GM12878 (cell line): ENCODE data around the gene GDNF. TPM values are rescaled to one million over a fixed set of nuclear protein-coding genes. Genes with fewer than 3 reads are reported as not detected.

Source experiments
- BHLHE40 ChIP-seq, 2 experiments: fragments of 450-650 bp in 1 of 2; IDR thresholded peaks; 2 replicates each; pipeline ENCODE4 v1.6.1; 2011 to 2017; ENCODE audit warnings: low read depth in 2 of 2, borderline replicate concordance in 1 of 2, improper control_type of control experiment in 1 of 2, low read length in 1 of 2, mild to moderate bottlenecking in 1 of 2
- CHD4 ChIP-seq: fragments of 200-600 bp; sonication (generic); IDR thresholded peaks from 2 replicates; pipeline ENCODE4 v1.6.1; 2016; ENCODE audit warnings: mild to moderate bottlenecking
- HDAC2 ChIP-seq: fragments of 200-600 bp; sonication (generic); IDR thresholded peaks from 2 replicates; pipeline ENCODE4 v1.6.1; 2017
- NFIC ChIP-seq: IDR thresholded peaks from 2 replicates; pipeline ENCODE4 v1.6.1; 2012; ENCODE audit warnings: low read depth, mild to moderate bottlenecking, inconsistent platforms, low read length, moderate library complexity
- SIN3A ChIP-seq: IDR thresholded peaks from 2 replicates; pipeline ENCODE4 v1.6.1; 2012; ENCODE audit warnings: low read depth, low read length, improper control_type of control experiment
- SMAD5 ChIP-seq: IDR thresholded peaks from 2 replicates; pipeline ENCODE4 v1.6.1; 2016; ENCODE audit warnings: antibody characterized with exemption, low read depth
- SMARCA5 ChIP-seq: fragments of 450-650 bp; IDR thresholded peaks from 2 replicates; pipeline ENCODE4 v1.6.1; 2017; ENCODE audit warnings: mild to moderate bottlenecking
- SMC3 ChIP-seq: IDR thresholded peaks from 2 replicates; pipeline ENCODE4 v1.6.1; 2011; ENCODE audit warnings: low read length, improper control_type of control experiment, borderline replicate concordance
- TCF12 ChIP-seq: IDR thresholded peaks from 2 replicates; pipeline ENCODE4 v1.6.1; 2011; ENCODE audit warnings: low read depth, mild to moderate bottlenecking, low read length
- ZNF622 ChIP-seq: fragments of 450-650 bp; IDR thresholded peaks from 2 replicates; pipeline ENCODE4 v1.6.1; 2017; ENCODE audit warnings: mild to moderate bottlenecking, inconsistent platforms
- polyA plus RNA-seq, 11 experiments: library from polyadenylated mRNA; depleted of rRNA in 4 of 11; unstranded in 6 of 11; stranded (reverse) in 5 of 11; fragments of >200 nt; fragmentation: Nextera tagmentation in 4 of 11; fragmentation: Illumina TruSeq in 1 of 11; extraction: Ambion mirVana in 4 of 11; extraction: Trizol in 1 of 11; gene quantifications; 1 replicate in 1 of 11; 2 replicates in 10 of 11; pipeline versions ENCODE4 v1.2.1 to v1.2.3, GENCODE V29; 2011 to 2016; ENCODE audit warnings: inconsistent platforms in 2 of 11, missing spikeins in 2 of 11, low read depth in 1 of 11
- total RNA-seq, 4 experiments: library from RNA; depleted of rRNA in 3 of 4; stranded (reverse); fragments of >200 nt in 3 of 4; fragmentation: Illumina TruSeq in 1 of 4; extraction: Trizol in 1 of 4; gene quantifications; 2 replicates each; pipeline versions ENCODE4 v1.2.1 to v1.2.3, GENCODE V29; 2013 to 2021
- TF ChIP-seq, protein P1 (sequence below): fragments of 450-650 bp; conservative IDR thresholded peaks from 2 replicates; pipeline ENCODE4 v1.6.1; 2017; ENCODE audit warnings: mild to moderate bottlenecking, moderate library complexity
- TF ChIP-seq, protein P2 (sequence below): fragments of 450-650 bp; formaldehyde crosslinking; IDR thresholded peaks from 2 replicates; pipeline ENCODE4 v1.4.0; 2020; ENCODE audit warnings: mild to moderate bottlenecking, moderate library complexity
- TF ChIP-seq, protein P3 (sequence below): IDR thresholded peaks from 2 replicates; pipeline ENCODE4 v1.6.1; 2011; ENCODE audit warnings: borderline replicate concordance, low read depth, mild to moderate bottlenecking, moderate library complexity, low read length; ENCODE audit not compliant: insufficient read depth, poor library complexity, severe bottlenecking
- TF ChIP-seq, protein P4 (sequence below): IDR thresholded peaks from 2 replicates; pipeline ENCODE4 v1.6.1; 2012; ENCODE audit warnings: low read depth, low read length, improper control_type of control experiment
- TF ChIP-seq, protein P5 (sequence below): fragments of 150-350 bp; IDR thresholded peaks from 2 replicates; pipeline ENCODE4 v1.6.1; 2016; ENCODE audit warnings: low read depth, low read length

The GDNF gene
- total and polyA plus RNA-seq, 10 of the 15 experiments (the other 5 are each of a cell fraction or from before 2014, with no cell fraction given), result not detected

DNA sequence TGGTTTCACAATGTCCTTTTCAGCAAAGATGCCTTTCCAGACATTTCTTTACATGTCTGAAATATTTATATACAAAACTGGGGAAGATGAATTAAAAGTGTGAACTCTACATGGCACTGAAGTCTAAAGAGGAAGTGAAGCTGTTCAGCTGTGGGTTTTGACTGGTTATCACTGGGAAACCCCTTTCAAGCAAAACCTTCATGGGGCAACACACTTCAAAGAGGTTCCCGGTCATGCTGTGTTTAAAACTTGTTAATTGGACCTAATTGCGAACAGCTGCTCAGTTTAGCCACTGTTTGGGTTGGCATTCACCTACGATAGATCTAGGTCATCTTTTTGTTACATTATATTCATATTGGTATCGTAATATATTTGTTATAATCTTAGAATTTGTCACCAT, 20.0 kb upstream of the GDNF start (continued):
- TF ChIP-seq, protein P1, sequence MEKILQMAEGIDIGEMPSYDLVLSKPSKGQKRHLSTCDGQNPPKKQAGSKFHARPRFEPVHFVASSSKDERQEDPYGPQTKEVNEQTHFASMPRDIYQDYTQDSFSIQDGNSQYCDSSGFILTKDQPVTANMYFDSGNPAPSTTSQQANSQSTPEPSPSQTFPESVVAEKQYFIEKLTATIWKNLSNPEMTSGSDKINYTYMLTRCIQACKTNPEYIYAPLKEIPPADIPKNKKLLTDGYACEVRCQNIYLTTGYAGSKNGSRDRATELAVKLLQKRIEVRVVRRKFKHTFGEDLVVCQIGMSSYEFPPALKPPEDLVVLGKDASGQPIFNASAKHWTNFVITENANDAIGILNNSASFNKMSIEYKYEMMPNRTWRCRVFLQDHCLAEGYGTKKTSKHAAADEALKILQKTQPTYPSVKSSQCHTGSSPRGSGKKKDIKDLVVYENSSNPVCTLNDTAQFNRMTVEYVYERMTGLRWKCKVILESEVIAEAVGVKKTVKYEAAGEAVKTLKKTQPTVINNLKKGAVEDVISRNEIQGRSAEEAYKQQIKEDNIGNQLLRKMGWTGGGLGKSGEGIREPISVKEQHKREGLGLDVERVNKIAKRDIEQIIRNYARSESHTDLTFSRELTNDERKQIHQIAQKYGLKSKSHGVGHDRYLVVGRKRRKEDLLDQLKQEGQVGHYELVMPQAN, result no peak; the same call in 1 of the 2 replicates
- TF ChIP-seq, protein P2, sequence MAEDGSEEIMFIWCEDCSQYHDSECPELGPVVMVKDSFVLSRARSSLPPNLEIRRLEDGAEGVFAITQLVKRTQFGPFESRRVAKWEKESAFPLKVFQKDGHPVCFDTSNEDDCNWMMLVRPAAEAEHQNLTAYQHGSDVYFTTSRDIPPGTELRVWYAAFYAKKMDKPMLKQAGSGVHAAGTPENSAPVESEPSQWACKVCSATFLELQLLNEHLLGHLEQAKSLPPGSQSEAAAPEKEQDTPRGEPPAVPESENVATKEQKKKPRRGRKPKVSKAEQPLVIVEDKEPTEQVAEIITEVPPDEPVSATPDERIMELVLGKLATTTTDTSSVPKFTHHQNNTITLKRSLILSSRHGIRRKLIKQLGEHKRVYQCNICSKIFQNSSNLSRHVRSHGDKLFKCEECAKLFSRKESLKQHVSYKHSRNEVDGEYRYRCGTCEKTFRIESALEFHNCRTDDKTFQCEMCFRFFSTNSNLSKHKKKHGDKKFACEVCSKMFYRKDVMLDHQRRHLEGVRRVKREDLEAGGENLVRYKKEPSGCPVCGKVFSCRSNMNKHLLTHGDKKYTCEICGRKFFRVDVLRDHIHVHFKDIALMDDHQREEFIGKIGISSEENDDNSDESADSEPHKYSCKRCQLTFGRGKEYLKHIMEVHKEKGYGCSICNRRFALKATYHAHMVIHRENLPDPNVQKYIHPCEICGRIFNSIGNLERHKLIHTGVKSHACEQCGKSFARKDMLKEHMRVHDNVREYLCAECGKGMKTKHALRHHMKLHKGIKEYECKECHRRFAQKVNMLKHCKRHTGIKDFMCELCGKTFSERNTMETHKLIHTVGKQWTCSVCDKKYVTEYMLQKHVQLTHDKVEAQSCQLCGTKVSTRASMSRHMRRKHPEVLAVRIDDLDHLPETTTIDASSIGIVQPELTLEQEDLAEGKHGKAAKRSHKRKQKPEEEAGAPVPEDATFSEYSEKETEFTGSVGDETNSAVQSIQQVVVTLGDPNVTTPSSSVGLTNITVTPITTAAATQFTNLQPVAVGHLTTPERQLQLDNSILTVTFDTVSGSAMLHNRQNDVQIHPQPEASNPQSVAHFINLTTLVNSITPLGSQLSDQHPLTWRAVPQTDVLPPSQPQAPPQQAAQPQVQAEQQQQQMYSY (CRISPR knock-in tag), result no peak
- TF ChIP-seq SMARCA5 (no peak), BHLHE40 (IDR thresholded peaks at IDR 0.05; ENCODE audit: borderline replicate concordance in 1 of 2, low read depth in 2 of 2, low read length in 1 of 2) (peak; percentile 78 to 79), TCF12 (peak; percentile 97), SMC3 (no peak), NFIC (peak; percentile 75; the same call in 1 of the 2 replicates), CHD4 (no peak), HDAC2 (no peak), ZNF622 (no peak), SMAD5 (no peak), SIN3A (no peak)
- TF ChIP-seq, protein P3, sequence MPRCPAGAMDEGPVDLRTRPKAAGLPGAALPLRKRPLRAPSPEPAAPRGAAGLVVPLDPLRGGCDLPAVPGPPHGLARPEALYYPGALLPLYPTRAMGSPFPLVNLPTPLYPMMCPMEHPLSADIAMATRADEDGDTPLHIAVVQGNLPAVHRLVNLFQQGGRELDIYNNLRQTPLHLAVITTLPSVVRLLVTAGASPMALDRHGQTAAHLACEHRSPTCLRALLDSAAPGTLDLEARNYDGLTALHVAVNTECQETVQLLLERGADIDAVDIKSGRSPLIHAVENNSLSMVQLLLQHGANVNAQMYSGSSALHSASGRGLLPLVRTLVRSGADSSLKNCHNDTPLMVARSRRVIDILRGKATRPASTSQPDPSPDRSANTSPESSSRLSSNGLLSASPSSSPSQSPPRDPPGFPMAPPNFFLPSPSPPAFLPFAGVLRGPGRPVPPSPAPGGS, result peak; percentile 38
- TF ChIP-seq, protein P4, sequence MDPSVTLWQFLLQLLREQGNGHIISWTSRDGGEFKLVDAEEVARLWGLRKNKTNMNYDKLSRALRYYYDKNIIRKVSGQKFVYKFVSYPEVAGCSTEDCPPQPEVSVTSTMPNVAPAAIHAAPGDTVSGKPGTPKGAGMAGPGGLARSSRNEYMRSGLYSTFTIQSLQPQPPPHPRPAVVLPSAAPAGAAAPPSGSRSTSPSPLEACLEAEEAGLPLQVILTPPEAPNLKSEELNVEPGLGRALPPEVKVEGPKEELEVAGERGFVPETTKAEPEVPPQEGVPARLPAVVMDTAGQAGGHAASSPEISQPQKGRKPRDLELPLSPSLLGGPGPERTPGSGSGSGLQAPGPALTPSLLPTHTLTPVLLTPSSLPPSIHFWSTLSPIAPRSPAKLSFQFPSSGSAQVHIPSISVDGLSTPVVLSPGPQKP, result no peak
- TF ChIP-seq, protein P5, sequence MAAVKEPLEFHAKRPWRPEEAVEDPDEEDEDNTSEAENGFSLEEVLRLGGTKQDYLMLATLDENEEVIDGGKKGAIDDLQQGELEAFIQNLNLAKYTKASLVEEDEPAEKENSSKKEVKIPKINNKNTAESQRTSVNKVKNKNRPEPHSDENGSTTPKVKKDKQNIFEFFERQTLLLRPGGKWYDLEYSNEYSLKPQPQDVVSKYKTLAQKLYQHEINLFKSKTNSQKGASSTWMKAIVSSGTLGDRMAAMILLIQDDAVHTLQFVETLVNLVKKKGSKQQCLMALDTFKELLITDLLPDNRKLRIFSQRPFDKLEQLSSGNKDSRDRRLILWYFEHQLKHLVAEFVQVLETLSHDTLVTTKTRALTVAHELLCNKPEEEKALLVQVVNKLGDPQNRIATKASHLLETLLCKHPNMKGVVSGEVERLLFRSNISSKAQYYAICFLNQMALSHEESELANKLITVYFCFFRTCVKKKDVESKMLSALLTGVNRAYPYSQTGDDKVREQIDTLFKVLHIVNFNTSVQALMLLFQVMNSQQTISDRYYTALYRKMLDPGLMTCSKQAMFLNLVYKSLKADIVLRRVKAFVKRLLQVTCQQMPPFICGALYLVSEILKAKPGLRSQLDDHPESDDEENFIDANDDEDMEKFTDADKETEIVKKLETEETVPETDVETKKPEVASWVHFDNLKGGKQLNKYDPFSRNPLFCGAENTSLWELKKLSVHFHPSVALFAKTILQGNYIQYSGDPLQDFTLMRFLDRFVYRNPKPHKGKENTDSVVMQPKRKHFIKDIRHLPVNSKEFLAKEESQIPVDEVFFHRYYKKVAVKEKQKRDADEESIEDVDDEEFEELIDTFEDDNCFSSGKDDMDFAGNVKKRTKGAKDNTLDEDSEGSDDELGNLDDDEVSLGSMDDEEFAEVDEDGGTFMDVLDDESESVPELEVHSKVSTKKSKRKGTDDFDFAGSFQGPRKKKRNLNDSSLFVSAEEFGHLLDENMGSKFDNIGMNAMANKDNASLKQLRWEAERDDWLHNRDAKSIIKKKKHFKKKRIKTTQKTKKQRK, result no peak
